ENCODE results near the gene HSPB7.

The HSPB7 gene

DNA sequence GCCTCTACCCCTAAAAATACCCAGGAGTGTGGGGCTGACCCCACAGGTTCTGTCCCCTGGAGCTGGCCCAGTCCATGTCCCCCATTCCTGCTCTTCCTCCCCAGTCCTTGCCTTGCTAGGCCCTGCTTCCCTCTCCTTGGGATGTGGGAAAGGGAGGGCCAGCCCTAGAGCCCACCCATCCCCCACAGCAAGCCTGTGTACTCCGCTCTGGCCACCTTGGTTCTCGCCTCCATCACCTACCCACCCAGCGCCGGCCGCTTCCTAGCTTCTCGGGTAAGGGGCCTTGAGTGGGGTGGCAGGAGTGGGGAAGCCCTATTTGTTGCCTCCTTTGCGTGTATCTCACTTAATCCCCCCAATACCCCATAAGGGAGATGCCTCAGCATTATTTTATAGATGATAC, 32.5 kb upstream of the HSPB7 start:
- DNase-seq: no peak
- Histone ChIP-seq H3K4me3 (no peak overlapping the region), H3K36me3 (no peaks in the 10 kb centered on the region), H3K4me1 (peaks cover 0 to 11% (median 9%) of the 10 kb centered on the region in 4 donors), H3K27me3 (no peaks in the 10 kb centered on the region), H3K9me3 (no peaks in the 10 kb centered on the region), H3K27ac (no peak overlapping the region)
- intact Hi-C loops (cut with DNase I; ENCODE audit: low total_unique reads): no loop called here
- TF ChIP-seq, protein P1, sequence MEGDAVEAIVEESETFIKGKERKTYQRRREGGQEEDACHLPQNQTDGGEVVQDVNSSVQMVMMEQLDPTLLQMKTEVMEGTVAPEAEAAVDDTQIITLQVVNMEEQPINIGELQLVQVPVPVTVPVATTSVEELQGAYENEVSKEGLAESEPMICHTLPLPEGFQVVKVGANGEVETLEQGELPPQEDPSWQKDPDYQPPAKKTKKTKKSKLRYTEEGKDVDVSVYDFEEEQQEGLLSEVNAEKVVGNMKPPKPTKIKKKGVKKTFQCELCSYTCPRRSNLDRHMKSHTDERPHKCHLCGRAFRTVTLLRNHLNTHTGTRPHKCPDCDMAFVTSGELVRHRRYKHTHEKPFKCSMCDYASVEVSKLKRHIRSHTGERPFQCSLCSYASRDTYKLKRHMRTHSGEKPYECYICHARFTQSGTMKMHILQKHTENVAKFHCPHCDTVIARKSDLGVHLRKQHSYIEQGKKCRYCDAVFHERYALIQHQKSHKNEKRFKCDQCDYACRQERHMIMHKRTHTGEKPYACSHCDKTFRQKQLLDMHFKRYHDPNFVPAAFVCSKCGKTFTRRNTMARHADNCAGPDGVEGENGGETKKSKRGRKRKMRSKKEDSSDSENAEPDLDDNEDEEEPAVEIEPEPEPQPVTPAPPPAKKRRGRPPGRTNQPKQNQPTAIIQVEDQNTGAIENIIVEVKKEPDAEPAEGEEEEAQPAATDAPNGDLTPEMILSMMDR (IDR thresholded peaks at IDR 0.05): no peak

DNA sequence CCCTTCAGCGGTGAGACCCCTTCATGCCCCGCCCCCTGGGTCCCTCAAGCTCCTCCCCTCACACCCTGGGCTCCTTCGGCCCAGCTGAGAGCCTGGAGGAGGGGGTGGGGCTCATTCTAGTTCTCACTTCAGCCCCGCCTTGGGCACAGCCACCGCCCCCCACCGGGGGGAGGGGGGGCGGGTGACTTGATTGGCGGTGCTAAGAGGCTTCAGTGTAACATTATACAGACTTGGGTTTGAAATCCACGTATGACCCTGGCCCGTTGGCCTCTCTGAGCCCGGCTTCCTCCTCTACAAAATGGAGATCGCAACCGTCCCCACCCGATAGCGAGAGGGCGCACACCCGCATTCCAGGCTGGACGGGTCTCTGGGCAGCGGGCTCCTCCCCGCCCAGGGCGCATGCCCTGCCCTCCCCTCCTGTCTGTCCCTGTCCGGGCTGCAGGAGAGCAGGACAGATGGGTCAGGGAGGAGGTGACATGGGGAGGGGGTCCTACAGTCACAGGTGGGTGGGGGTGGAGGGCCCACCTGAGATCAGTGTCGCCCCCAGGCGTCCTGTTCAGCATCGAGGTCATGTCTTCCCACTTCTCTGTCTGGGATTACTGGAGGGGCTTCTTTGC, 30.8 kb upstream of the HSPB7 start:
- Histone ChIP-seq H3K36me3 (no peaks in the 10 kb centered on the region), H3K4me3 (peak overlapping the region; percentile 45 to 53), H3K27me3 (no peaks in the 10 kb centered on the region), H3K4me1 (peaks cover 0 to 11% (median 9%) of the 10 kb centered on the region in 4 donors), H3K9me3 (no peaks in the 10 kb centered on the region), H3K27ac (peak overlapping the region; percentile 10 to 44)
- intact Hi-C loops (cut with DNase I; ENCODE audit: low total_unique reads): no loop called here
- TF ChIP-seq, protein P1 (IDR thresholded peaks at IDR 0.05): no peak
- DNase-seq: peak in 1 of 2 donors; percentile 44

DNA sequence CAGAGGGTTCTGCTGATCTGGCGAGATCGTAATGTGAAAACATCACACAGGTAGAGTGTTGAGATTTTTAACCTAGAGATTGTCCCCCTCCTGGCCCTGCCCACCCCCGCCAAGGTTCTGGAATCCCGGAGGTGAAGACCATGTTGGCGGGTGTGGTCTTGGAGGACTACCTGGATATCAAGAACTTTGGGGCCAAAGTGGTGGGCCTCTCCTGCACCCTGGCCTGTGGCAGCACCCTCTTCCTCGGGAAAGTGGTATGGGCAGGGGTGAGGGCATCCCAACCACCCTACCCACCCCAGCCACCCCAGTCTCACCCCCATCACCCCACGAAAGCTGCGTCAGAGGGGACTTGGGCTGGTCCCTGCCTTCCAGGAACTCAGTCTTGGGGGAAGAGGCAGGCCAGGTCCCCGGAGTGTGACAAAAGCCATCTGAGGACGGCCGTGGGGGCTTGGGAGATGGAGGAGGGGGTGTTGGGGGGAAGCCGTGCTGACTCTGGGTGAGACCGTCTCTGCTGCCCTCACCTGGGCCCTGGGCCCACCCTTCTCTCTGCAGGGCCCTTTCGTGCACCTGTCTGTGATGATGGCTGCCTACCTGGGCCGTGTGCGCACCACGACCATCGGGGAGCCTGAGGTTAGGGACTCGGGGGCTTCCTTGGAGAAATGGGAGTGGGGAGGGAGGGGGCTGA, 30.1 kb upstream of the HSPB7 start:
- Histone ChIP-seq H3K27ac (no peak overlapping the region), H3K4me3 (peak overlapping the region in 1 of 2 donors; percentile 53), H3K27me3 (no peaks in the 10 kb centered on the region), H3K4me1 (peaks cover 0 to 11% (median 9%) of the 10 kb centered on the region in 4 donors), H3K36me3 (no peaks in the 10 kb centered on the region), H3K9me3 (no peaks in the 10 kb centered on the region)
- TF ChIP-seq, protein P1 (IDR thresholded peaks at IDR 0.05): no peak
- intact Hi-C loops (cut with DNase I; ENCODE audit: low total_unique reads): no loop called here
- no peak for DNase-seq

DNA sequence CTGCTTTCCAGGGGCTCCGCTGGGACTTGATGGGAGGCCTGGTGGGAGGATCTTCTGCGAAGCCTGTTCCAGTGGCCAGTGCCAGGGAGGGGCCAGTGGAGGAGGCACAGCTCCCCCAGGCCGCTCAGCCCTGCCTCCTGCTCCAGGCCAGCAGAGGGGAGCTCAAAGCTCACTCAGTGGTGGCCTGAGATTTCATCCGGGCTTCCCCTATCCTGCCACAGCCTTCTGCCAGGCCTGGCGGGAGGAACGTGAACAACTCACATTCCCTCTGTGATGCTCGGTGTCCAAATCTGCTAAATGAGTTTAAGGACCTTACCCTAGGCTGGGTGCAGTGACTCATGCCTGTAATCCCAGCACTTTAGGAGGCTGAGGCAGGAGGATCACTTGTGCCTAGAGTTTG, 29.0 kb upstream of the HSPB7 start:
- Histone ChIP-seq H3K27me3 (no peaks in the 10 kb centered on the region), H3K4me1 (peaks cover 0 to 11% (median 9%) of the 10 kb centered on the region in 4 donors), H3K9me3 (no peaks in the 10 kb centered on the region), H3K4me3 (no peak overlapping the region), H3K27ac (no peak overlapping the region), H3K36me3 (no peaks in the 10 kb centered on the region)
- intact Hi-C loops (cut with DNase I; ENCODE audit: low total_unique reads): no loop called here
- DNase-seq: no peak
- TF ChIP-seq, protein P1 (IDR thresholded peaks at IDR 0.05): no peak

DNA sequence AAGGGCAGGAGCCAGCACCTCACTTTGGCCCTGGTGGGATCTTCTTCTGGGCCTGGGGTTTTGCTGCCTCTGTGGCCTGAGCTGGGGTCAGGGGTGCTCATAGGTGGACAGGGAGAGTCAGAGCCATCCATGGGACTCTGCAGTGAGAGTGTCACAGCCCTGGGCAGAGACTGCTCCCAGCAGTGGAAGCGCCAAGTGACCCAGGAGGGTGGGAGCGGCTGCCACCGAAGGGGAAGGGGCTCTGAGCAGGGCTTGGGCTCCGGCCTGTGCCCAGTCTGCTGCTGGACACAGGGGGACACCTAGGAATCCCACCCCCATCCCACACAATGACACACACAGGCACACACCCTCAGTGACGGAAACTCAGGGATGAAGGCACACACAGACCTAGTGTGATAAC, 26.1 kb upstream of the HSPB7 start:
- Histone ChIP-seq H3K9me3 (no peaks in the 10 kb centered on the region), H3K27ac (no peak overlapping the region), H3K27me3 (no peaks in the 10 kb centered on the region), H3K4me3 (no peak overlapping the region), H3K36me3 (no peaks in the 10 kb centered on the region), H3K4me1 (peaks cover 0 to 8% (median 7%) of the 10 kb centered on the region in 4 donors)
- intact Hi-C loops (cut with DNase I; ENCODE audit: low total_unique reads): no loop called here
- DNase-seq: no peak
- TF ChIP-seq, protein P1 (IDR thresholded peaks at IDR 0.05): no peak
